GM23338 (cell line): ENCODE data around the gene FXYD2. TPM values are rescaled to one million over a fixed set of nuclear protein-coding genes. Genes with fewer than 3 reads are reported as not detected.

Source experiments
- ATAC-seq: fragments of 200-7000 bp; cut with Tn5 transposase; 3 replicates; pipeline ENCODE4 v1.9.1; 2020
- DNase-seq: peaks from one replicate; pipeline ENCODE4 v3.0.0-alpha.2; 2015; ENCODE audit warnings: low spot score
- H2AFZ ChIP-seq: fragments of 200-600 bp; sonication (generic); 2 replicates; pipeline ENCODE4 v1.8.0; 2016; ENCODE audit warnings: antibody characterized with exemption, mild to moderate bottlenecking, moderate library complexity
- H3F3A ChIP-seq: fragments of 200-600 bp; sonication (generic); replicated peaks from 2 replicates; pipeline ENCODE4 v1.8.0; 2017; ENCODE audit warnings: antibody characterized with exemption, mixed run types, low read depth
- H3K27ac ChIP-seq: fragments of 200-600 bp; sonication (generic); 2 replicates; pipeline ENCODE4 v1.6.1; 2016; ENCODE audit warnings: low read depth
- H3K27me3 ChIP-seq: fragments of 200-600 bp; sonication (generic); 2 replicates; pipeline ENCODE4 v1.8.0; 2016; ENCODE audit warnings: mild to moderate bottlenecking, mixed run types, moderate library complexity; ENCODE audit not compliant: insufficient read depth
- H3K36me3 ChIP-seq: fragments of 200-600 bp; sonication (generic); 2 replicates; pipeline ENCODE4 v1.8.0; 2016; ENCODE audit warnings: mild to moderate bottlenecking; ENCODE audit not compliant: insufficient read depth
- H3K4me1 ChIP-seq: fragments of 200-600 bp; sonication (generic); 2 replicates; pipeline ENCODE4 v1.8.0; 2016; ENCODE audit warnings: mild to moderate bottlenecking, moderate library complexity; ENCODE audit not compliant: insufficient read depth
- H3K4me2 ChIP-seq: fragments of 200-600 bp; sonication (generic); 2 replicates; pipeline ENCODE4 v1.7.1; 2017; ENCODE audit warnings: mixed run types
- H3K4me3 ChIP-seq: fragments of 200-600 bp; sonication (generic); 2 replicates; pipeline ENCODE4 v1.6.1; 2016; ENCODE audit warnings: mixed run types
- H3K79me2 ChIP-seq: fragments of 200-600 bp; sonication (generic); replicated peaks from 2 replicates; pipeline ENCODE4 v1.8.0; 2017; ENCODE audit warnings: mild to moderate bottlenecking; ENCODE audit not compliant: insufficient read depth
- H3K9me2 ChIP-seq: fragments of 200-600 bp; sonication (generic); 2 replicates; pipeline ENCODE4 v1.8.0; 2017; ENCODE audit not compliant: insufficient read depth
- H4K20me1 ChIP-seq: fragments of 200-600 bp; sonication (generic); replicated peaks from 2 replicates; pipeline ENCODE4 v1.8.0; 2017; ENCODE audit warnings: mild to moderate bottlenecking; ENCODE audit not compliant: insufficient read depth
- H3K27ac Mint-ChIP-seq: 2 replicates; pipeline ENCODE4 v1.8.0; 2020; ENCODE audit warnings: inconsistent platforms, mild to moderate bottlenecking, moderate library complexity, mixed read lengths
- H3K27me3 Mint-ChIP-seq: 3 replicates; pipeline ENCODE4 v1.8.0; 2022; ENCODE audit warnings: low read depth, mild to moderate bottlenecking, moderate library complexity, mixed read lengths, inconsistent platforms; ENCODE audit not compliant: insufficient read depth, poor library complexity
- H3K36me3 Mint-ChIP-seq: 3 replicates; pipeline ENCODE4 v1.8.0; 2021; ENCODE audit warnings: low read depth, mild to moderate bottlenecking, inconsistent platforms, moderate library complexity, mixed read lengths
- H3K4me1 Mint-ChIP-seq: 3 replicates; pipeline ENCODE4 v1.8.0; 2020; ENCODE audit warnings: mild to moderate bottlenecking, inconsistent platforms, mixed read lengths
- H3K4me3 Mint-ChIP-seq: 3 replicates; pipeline ENCODE4 v1.8.0; 2021; ENCODE audit warnings: moderate library complexity, mild to moderate bottlenecking, inconsistent platforms, mixed read lengths
- H3K9me3 Mint-ChIP-seq: 3 replicates; pipeline ENCODE4 v1.8.0; 2020; ENCODE audit warnings: moderate library complexity, mild to moderate bottlenecking, inconsistent platforms, mixed read lengths
- EZH2 ChIP-seq: fragments of 200-600 bp; sonication (generic); IDR thresholded peaks from one replicate; pipeline ENCODE4 v1.8.0; 2017; ENCODE audit warnings: antibody characterized with exemption, mild to moderate bottlenecking, low read depth; ENCODE audit not compliant: unreplicated experiment
- EZH2phosphoT487 ChIP-seq: fragments of 200-600 bp; sonication (generic); IDR thresholded peaks from one replicate; pipeline ENCODE4 v1.8.1; 2018; ENCODE audit warnings: antibody characterized with exemption; ENCODE audit not compliant: unreplicated experiment
- JUNB ChIP-seq: IDR thresholded peaks from one replicate; pipeline ENCODE4 v1.6.1; 2016; ENCODE audit warnings: antibody characterized with exemption; ENCODE audit not compliant: unreplicated experiment
- NANOG ChIP-seq: IDR thresholded peaks from 2 replicates; pipeline ENCODE4 v1.6.1; 2016; ENCODE audit warnings: antibody characterized with exemption, borderline replicate concordance
- POLR2AphosphoS5 ChIP-seq: IDR thresholded peaks from 2 replicates; pipeline ENCODE4 v1.6.1; 2016; ENCODE audit warnings: antibody characterized with exemption, low read depth
- STAT1 ChIP-seq: IDR thresholded peaks from one replicate; pipeline ENCODE4 v1.6.1; 2016; ENCODE audit warnings: antibody characterized with exemption; ENCODE audit not compliant: unreplicated experiment
- ZNF114 ChIP-seq: fragments of 250-450 bp; sonication (Bioruptor Pico); IDR thresholded peaks from 2 replicates; pipeline ENCODE4 v1.5.0; 2020; ENCODE audit warnings: mild to moderate bottlenecking, moderate library complexity
- ZNF331 ChIP-seq: fragments of 250-450 bp; sonication (Bioruptor Pico); IDR thresholded peaks from 2 replicates; pipeline ENCODE4 v1.5.0; 2020; ENCODE audit warnings: low read depth, mild to moderate bottlenecking, moderate library complexity
- polyA plus RNA-seq: library from polyadenylated mRNA; unstranded; fragments of >200 nt; fragmentation: Nextera tagmentation; extraction: Ambion mirVana; gene quantifications from 2 replicates; pipeline ENCODE4 v1.2.1, GENCODE V29; 2016
- total RNA-seq: library from RNA; depleted of rRNA; stranded (reverse); fragments of >200 nt; shearing (Covaris generic); gene quantifications from 2 replicates; pipeline ENCODE4 v1.2.3, GENCODE V29; 2014
- TF ChIP-seq, protein P1 (sequence below): IDR thresholded peaks from one replicate; pipeline ENCODE4 v1.6.1; 2018; ENCODE audit warnings: antibody characterized with exemption; ENCODE audit not compliant: unreplicated experiment
- TF ChIP-seq, protein P2 (sequence below): IDR thresholded peaks from 2 replicates; pipeline ENCODE4 v1.6.1; 2016; ENCODE audit warnings: antibody characterized with exemption

The FXYD2 gene
- total and polyA plus RNA-seq, 2 experiments from 2014 or later = 0.59 to 1.4 TPM

DNA sequence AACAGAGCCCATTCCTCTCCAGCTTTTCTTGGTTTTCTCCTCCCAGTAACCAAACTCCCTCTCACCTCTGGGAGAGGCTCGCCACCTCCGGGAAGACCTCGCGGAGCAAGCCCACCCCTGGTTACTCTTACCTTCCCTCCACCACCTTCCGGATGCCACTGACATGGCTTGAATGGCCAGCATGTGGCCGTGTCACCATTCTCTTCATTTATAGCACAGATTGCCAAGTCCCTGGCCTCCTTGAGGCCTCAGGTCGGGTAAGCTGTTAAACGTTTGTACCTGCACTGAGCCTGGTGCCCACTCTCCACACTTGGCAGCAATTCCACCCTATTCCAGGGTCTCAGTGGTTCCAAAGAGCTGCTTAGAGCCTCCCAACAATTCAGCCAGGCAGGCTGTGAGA, 8.0 kb upstream of the FXYD2 start (continued):
- TF ChIP-seq, protein P1, sequence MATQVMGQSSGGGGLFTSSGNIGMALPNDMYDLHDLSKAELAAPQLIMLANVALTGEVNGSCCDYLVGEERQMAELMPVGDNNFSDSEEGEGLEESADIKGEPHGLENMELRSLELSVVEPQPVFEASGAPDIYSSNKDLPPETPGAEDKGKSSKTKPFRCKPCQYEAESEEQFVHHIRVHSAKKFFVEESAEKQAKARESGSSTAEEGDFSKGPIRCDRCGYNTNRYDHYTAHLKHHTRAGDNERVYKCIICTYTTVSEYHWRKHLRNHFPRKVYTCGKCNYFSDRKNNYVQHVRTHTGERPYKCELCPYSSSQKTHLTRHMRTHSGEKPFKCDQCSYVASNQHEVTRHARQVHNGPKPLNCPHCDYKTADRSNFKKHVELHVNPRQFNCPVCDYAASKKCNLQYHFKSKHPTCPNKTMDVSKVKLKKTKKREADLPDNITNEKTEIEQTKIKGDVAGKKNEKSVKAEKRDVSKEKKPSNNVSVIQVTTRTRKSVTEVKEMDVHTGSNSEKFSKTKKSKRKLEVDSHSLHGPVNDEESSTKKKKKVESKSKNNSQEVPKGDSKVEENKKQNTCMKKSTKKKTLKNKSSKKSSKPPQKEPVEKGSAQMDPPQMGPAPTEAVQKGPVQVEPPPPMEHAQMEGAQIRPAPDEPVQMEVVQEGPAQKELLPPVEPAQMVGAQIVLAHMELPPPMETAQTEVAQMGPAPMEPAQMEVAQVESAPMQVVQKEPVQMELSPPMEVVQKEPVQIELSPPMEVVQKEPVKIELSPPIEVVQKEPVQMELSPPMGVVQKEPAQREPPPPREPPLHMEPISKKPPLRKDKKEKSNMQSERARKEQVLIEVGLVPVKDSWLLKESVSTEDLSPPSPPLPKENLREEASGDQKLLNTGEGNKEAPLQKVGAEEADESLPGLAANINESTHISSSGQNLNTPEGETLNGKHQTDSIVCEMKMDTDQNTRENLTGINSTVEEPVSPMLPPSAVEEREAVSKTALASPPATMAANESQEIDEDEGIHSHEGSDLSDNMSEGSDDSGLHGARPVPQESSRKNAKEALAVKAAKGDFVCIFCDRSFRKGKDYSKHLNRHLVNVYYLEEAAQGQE = no peak
- TF ChIP-seq, protein P2, sequence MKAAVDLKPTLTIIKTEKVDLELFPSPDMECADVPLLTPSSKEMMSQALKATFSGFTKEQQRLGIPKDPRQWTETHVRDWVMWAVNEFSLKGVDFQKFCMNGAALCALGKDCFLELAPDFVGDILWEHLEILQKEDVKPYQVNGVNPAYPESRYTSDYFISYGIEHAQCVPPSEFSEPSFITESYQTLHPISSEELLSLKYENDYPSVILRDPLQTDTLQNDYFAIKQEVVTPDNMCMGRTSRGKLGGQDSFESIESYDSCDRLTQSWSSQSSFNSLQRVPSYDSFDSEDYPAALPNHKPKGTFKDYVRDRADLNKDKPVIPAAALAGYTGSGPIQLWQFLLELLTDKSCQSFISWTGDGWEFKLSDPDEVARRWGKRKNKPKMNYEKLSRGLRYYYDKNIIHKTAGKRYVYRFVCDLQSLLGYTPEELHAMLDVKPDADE = no peak
- TF ChIP-seq ZNF331 (CRISPR knock-in tag) = no peak

DNA sequence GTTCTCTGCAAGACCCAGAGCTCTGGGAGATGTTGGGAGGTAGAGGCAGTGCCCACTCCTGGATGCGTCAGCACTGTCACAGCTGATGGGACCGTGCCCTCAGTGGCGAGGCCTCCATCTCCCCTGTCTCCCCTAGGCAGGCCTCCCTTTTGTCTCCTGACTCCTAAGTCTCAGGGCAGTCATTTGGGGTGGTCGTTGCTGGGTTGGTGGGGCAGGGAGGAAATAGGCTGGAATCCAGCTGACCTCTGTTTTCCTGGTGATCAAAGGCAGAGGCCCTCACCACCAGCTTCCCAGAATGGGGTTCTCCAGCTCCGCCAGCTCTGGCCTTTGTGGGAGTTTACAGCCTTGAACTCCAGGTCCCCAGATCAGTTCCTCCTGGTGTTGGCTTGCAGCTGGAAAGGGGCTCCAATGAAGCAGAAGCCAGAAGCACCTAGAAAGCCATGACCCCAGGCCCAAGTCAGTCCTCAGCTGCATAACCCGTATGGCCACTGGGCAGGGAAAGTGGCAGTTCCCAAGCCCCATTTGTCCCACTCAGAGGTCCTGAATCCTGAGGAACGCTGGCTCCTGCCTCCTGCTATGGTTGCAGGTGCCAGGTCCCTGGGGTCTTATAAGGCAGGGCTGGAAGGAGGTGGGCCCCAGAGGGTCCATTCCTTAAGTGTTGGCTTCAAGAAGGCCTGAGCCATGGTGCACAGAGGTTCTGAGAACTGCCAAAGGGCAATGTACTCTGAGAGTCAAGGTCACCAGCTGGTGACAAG, 7.3 kb upstream of the FXYD2 start:
- H2AFZ ChIP-seq = no peak overlapping the region
- H3K4me1 ChIP-seq = no peaks in the 10 kb centered on the region
- H3K4me3 Mint-ChIP-seq = no peak overlapping the region
- H3K9me3 Mint-ChIP-seq = no peaks in the 10 kb centered on the region
- no peaks in the 10 kb centered on the region for H3K27me3 ChIP-seq
- ATAC-seq = no peak
- H3F3A ChIP-seq = no peaks in the 10 kb centered on the region
- H3K4me1 Mint-ChIP-seq = peaks cover 16% of the 10 kb centered on the region
- H3K79me2 ChIP-seq = no peaks in the 10 kb centered on the region
- H3K36me3 ChIP-seq = no peaks in the 10 kb centered on the region
- no peak for DNase-seq
- no peak overlapping the region for H3K4me3 ChIP-seq
- no peaks in the 10 kb centered on the region for H4K20me1 ChIP-seq
- no peak overlapping the region for H3K27ac Mint-ChIP-seq
- no peak overlapping the region for H3K27ac ChIP-seq
- peaks cover 12% of the 10 kb centered on the region for H3K27me3 Mint-ChIP-seq
- H3K9me2 ChIP-seq = no peaks in the 10 kb centered on the region
- H3K36me3 Mint-ChIP-seq = no peaks in the 10 kb centered on the region
- H3K4me2 ChIP-seq = no peak overlapping the region
- TF ChIP-seq ZNF331 (CRISPR knock-in tag) (no peak), NANOG (no peak), EZH2 (no peak), EZH2phosphoT487 (no peak), ZNF114 (CRISPR knock-in tag) (no peak), POLR2AphosphoS5 (no peak), JUNB (no peak), STAT1 (no peak)
- TF ChIP-seq, protein P2 = no peak
- TF ChIP-seq, protein P1 = no peak
